ENCODE data around the gene UBE2L5.

- TF ChIP-seq STAT5B (CRISPR knock-in tag; IDR thresholded peaks at IDR 0.05) (no peak), HNF4G (IDR thresholded peaks at IDR 0.05; ENCODE audit: borderline replicate concordance, low read depth, low read length) (no peak), HNF4G (CRISPR knock-in tag; IDR thresholded peaks at IDR 0.05; ENCODE audit: borderline replicate concordance, low read depth) (no peak), ETV6 (CRISPR knock-in tag; conservative IDR thresholded peaks at IDR 0.05) (no peak), PHF8 (CRISPR knock-in tag; IDR thresholded peaks at IDR 0.05) (peak; percentile 41; the same call in 1 of the 2 replicates), EHMT2 (IDR thresholded peaks at IDR 0.05; ENCODE audit: borderline replicate concordance, low read depth, low read length) (no peak), JUND (CRISPR knock-in tag; IDR thresholded peaks at IDR 0.05) (no peak), CREM (IDR thresholded peaks at IDR 0.05) (no peak), CREM (CRISPR knock-in tag; IDR thresholded peaks at IDR 0.05) (no peak), ADNP (CRISPR knock-in tag; IDR thresholded peaks at IDR 0.05) (no peak), ZBTB10 (CRISPR knock-in tag; IDR thresholded peaks at IDR 0.05; ENCODE audit: borderline replicate concordance) (peak; percentile 73; the same call in 1 of the 2 replicates), ZMYM4 (CRISPR knock-in tag; IDR thresholded peaks at IDR 0.05) (no peak), ZNF691 (CRISPR knock-in tag; IDR thresholded peaks at IDR 0.05; ENCODE audit: borderline replicate concordance, low read depth) (no peak), BHLHE40 (IDR thresholded peaks at IDR 0.05; ENCODE audit: low read length) (no peak), IRF1 (CRISPR knock-in tag; IDR thresholded peaks at IDR 0.05; ENCODE audit: low read depth) (no peak)
Measured at GRCh38 chr13:30463787-30464495, 41.6 kb downstream of the UBE2L5 start.

All from HepG2 (cell line).